Dermis lymphatic vessel endothelial cell (primary cell): ENCODE data around the gene RNF20. TPM values are rescaled to one million over a fixed set of nuclear protein-coding genes. Genes with fewer than 3 reads are reported as not detected.

Source experiments
- total RNA-seq: library from RNA; depleted of rRNA; stranded (reverse); fragments of >200 nt; gene quantifications from 2 replicates; pipeline ENCODE4 v1.2.1, GENCODE V29; 2014

The RNF20 gene
- 21.3 and 31.2 TPM in 2 replicates for total RNA-seq

GRCh38 chr9:101533334-101534204, at the start of gene RNF20:
Gene RNF20 (plus strand): TSS chr9:101533853. CDS start chr9:101535424, 1,571 bp downstream.

GRCh38 chr9:101594796-101595195, 61.1 kb downstream of the RNF20 start, which contains the start of gene PPP3R2:
Gene PPP3R2 (minus strand): TSS chr9:101594969. CDS start chr9:101594921, 48 bp downstream.

Other genes with a start within 250 kb of the RNF20 start
- gene BAAT, start 148.8 kb upstream of the RNF20 start, total RNA-seq: under 0.01 TPM in 1 of 2 replicates, not detected in the other
- gene MRPL50, start 135.2 kb upstream of the RNF20 start, total RNA-seq: 12.8 and 19.3 TPM in 2 replicates
- 17.6 and 40.5 TPM in 2 replicates for gene ZNF189, start 135.0 kb upstream of the RNF20 start, total RNA-seq
- gene ALDOB, start 98.1 kb upstream of the RNF20 start, total RNA-seq: 0.22 and 0.34 TPM in 2 replicates
- gene PPP3R2, start 61.1 kb downstream of the RNF20 start, total RNA-seq: not detected in 2 replicates
- under 0.01 TPM in 1 of 2 replicates, not detected in the other for gene GRIN3A, start 204.8 kb downstream of the RNF20 start, total RNA-seq